GM12878 (cell line): ENCODE results near the gene GEMIN2. TPM values are rescaled to one million over a fixed set of nuclear protein-coding genes. Genes with fewer than 3 reads are reported as not detected.
A peak's percentile ranks its signal among the peaks of the same experiment; 100 is the strongest.

Source experiments
- BRCA1 ChIP-seq: IDR thresholded peaks from 2 replicates; pipeline ENCODE4 v1.6.1; 2011; ENCODE audit warnings: low read depth, low read length, improper control_type of control experiment
- CEBPB ChIP-seq, 2 experiments: fragments of 150-350 bp in 1 of 2; IDR thresholded peaks; 2 replicates each; pipeline ENCODE4 v1.6.1; 2012 to 2014; ENCODE audit warnings: low read depth in 2 of 2, low read length in 2 of 2, borderline replicate concordance in 1 of 2, inconsistent platforms in 1 of 2
- E2F4 ChIP-seq: IDR thresholded peaks from 2 replicates; pipeline ENCODE4 v1.6.1; 2012; ENCODE audit warnings: low read depth, low read length, improper control_type of control experiment
- ESRRA ChIP-seq: IDR thresholded peaks from 2 replicates; pipeline ENCODE4 v1.6.1; 2012; ENCODE audit warnings: mild to moderate bottlenecking, low read length, improper control_type of control experiment
- IKZF2 ChIP-seq, 2 experiments: fragments of 450-650 bp; IDR thresholded peaks; 2 replicates each; pipeline ENCODE4 v1.6.1; 2017; ENCODE audit warnings: mild to moderate bottlenecking in 2 of 2, moderate library complexity in 2 of 2
- JUNB ChIP-seq: IDR thresholded peaks from 2 replicates; pipeline ENCODE4 v1.6.1; 2016; ENCODE audit warnings: antibody characterized with exemption, mild to moderate bottlenecking
- LARP7 ChIP-seq: fragments of 450-650 bp; IDR thresholded peaks from 2 replicates; pipeline ENCODE4 v1.6.1; 2017; ENCODE audit warnings: mild to moderate bottlenecking
- MEF2A ChIP-seq: IDR thresholded peaks from 2 replicates; pipeline ENCODE4 v1.6.1; 2011; ENCODE audit warnings: low read depth, mild to moderate bottlenecking, low read length, moderate library complexity; ENCODE audit not compliant: insufficient read depth
- MTA2 ChIP-seq: fragments of 450-650 bp; IDR thresholded peaks from 2 replicates; pipeline ENCODE4 v1.6.1; 2016; ENCODE audit warnings: low read depth, mild to moderate bottlenecking, moderate library complexity
- NRF1 ChIP-seq: conservative IDR thresholded peaks from 2 replicates; pipeline ENCODE4 v1.6.1; 2011; ENCODE audit warnings: mild to moderate bottlenecking, low read depth, low read length, improper control_type of control experiment
- PAX8 ChIP-seq: fragments of 450-650 bp; IDR thresholded peaks from 2 replicates; pipeline ENCODE4 v1.6.1; 2017; ENCODE audit warnings: mild to moderate bottlenecking, moderate library complexity
- POLR2AphosphoS5 ChIP-seq: IDR thresholded peaks from 2 replicates; pipeline ENCODE4 v1.6.1; 2011; ENCODE audit warnings: mild to moderate bottlenecking, low read length, inconsistent platforms
- RELB ChIP-seq: fragments of 450-650 bp; IDR thresholded peaks from 2 replicates; pipeline ENCODE4 v1.6.1; 2017; ENCODE audit warnings: low read depth, mild to moderate bottlenecking, moderate library complexity
- REST ChIP-seq: IDR thresholded peaks from 2 replicates; pipeline ENCODE4 v1.6.1; 2012; ENCODE audit warnings: mild to moderate bottlenecking, low read depth, low read length
- SUZ12 ChIP-seq: fragments of 200-600 bp; sonication (generic); IDR thresholded peaks from one replicate; pipeline ENCODE4 v1.6.1; 2018; ENCODE audit warnings: antibody characterized with exemption, mild to moderate bottlenecking; ENCODE audit not compliant: unreplicated experiment
- TCF3 ChIP-seq: IDR thresholded peaks from 2 replicates; pipeline ENCODE4 v1.6.1; 2012; ENCODE audit warnings: low read depth, mild to moderate bottlenecking, low read length, borderline replicate concordance; ENCODE audit not compliant: insufficient read depth
- YBX1 ChIP-seq: fragments of 450-650 bp; IDR thresholded peaks from 2 replicates; pipeline ENCODE4 v1.6.1; 2016; ENCODE audit warnings: antibody characterized with exemption
- ZNF217 ChIP-seq: fragments of 450-650 bp; IDR thresholded peaks from 2 replicates; pipeline ENCODE4 v1.6.1; 2017; ENCODE audit warnings: antibody characterized with exemption, mild to moderate bottlenecking
- ZNF622 ChIP-seq: fragments of 450-650 bp; IDR thresholded peaks from 2 replicates; pipeline ENCODE4 v1.6.1; 2017; ENCODE audit warnings: mild to moderate bottlenecking, inconsistent platforms
- ZSCAN29 ChIP-seq: fragments of 450-650 bp; IDR thresholded peaks from 2 replicates; pipeline ENCODE4 v1.6.1; 2017; ENCODE audit warnings: mild to moderate bottlenecking, moderate library complexity
- polyA plus RNA-seq, 11 experiments: library from polyadenylated mRNA; depleted of rRNA in 4 of 11; unstranded in 6 of 11; stranded (reverse) in 5 of 11; fragments of >200 nt; fragmentation: Nextera tagmentation in 4 of 11; fragmentation: Illumina TruSeq in 1 of 11; extraction: Ambion mirVana in 4 of 11; extraction: Trizol in 1 of 11; gene quantifications; 1 replicate in 1 of 11; 2 replicates in 10 of 11; pipeline versions ENCODE4 v1.2.1 to v1.2.3, GENCODE V29; 2011 to 2016; ENCODE audit warnings: inconsistent platforms in 2 of 11, missing spikeins in 2 of 11, low read depth in 1 of 11
- total RNA-seq, 4 experiments: library from RNA; depleted of rRNA in 3 of 4; stranded (reverse); fragments of >200 nt in 3 of 4; fragmentation: Illumina TruSeq in 1 of 4; extraction: Trizol in 1 of 4; gene quantifications; 2 replicates each; pipeline versions ENCODE4 v1.2.1 to v1.2.3, GENCODE V29; 2013 to 2021
- TF ChIP-seq, protein P1 (sequence below): fragments of 450-650 bp; IDR thresholded peaks from 2 replicates; pipeline ENCODE4 v1.6.1; 2016; ENCODE audit warnings: mild to moderate bottlenecking

GEMIN2 gene
- total and polyA plus RNA-seq, 10 of the 15 experiments (the other 5 are each of a cell fraction or from before 2014, with no cell fraction given) = 25.9 to 69.3 (median 46.1) TPM

DNA sequence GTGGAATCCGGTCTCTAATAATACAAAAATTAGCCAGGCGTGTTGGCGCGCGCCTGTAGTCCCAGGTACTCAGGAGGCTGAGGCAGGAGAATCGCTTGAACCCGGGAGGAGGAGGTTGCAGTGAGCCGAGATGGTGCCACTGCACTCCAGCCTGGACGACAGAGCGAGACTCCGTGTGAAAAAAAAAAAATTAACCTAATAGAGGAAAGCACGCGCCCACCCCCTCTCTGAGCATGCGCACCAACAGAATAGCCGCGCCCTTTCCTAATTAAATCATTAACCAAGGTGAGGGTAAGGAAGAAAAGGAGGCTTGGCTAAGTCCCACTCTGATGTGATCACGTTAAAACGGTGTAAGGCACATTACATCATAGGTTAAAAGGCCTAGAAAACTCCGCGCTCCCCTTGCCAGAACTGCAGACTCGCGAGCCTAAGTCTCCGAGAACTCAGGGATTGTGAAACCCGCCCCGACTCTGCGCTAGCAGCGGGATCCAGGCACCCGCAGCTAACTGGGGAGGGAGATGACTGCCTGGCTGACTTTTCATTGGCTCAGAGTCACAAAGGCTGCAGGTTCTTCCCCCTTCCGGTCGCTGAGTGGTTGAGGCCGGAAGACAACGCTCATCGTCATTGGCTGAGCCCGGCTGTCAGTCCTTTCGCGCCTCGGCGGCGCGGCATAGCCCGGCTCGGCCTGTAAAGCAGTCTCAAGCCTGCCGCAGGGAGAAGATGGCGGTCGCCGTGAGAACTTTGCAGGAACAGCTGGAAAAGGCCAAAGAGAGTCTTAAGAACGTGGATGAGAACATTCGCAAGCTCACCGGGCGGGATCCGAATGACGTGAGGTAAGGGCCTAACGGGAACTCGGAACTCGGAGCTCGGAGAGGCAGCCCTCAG lies 60.7 kb downstream of the GEMIN2 start, which contains the start of gene PNN (continued):
- TF ChIP-seq REST (no peak), IKZF2 (IDR thresholded peaks at IDR 0.05) (no peak), SUZ12 (no peak), ZNF217 (peak; percentile 96), NRF1 (peak; percentile 72), BRCA1 (peak; percentile 81), ZSCAN29 (no peak), POLR2AphosphoS5 (peak; percentile 98), ESRRA (peak; percentile 66), PAX8 (no peak), E2F4 (peak; percentile 70), MTA2 (peak; percentile 44; the same call in 1 of the 2 replicates), YBX1 (no peak), CEBPB (IDR thresholded peaks at IDR 0.05; ENCODE audit: borderline replicate concordance in 1 of 2, low read depth in 2 of 2, low read length in 2 of 2) (peak in 1 of 2 experiments; percentile 66; a peak in 2 of 4 replicates), ZNF622 (no peak), TCF3 (peak; percentile 41; the same call in 1 of the 2 replicates), JUNB (peak; percentile 33; the same call in 1 of the 2 replicates), MEF2A (no peak), RELB (peak; percentile 96), LARP7 (no peak)
- TF ChIP-seq, protein P1, sequence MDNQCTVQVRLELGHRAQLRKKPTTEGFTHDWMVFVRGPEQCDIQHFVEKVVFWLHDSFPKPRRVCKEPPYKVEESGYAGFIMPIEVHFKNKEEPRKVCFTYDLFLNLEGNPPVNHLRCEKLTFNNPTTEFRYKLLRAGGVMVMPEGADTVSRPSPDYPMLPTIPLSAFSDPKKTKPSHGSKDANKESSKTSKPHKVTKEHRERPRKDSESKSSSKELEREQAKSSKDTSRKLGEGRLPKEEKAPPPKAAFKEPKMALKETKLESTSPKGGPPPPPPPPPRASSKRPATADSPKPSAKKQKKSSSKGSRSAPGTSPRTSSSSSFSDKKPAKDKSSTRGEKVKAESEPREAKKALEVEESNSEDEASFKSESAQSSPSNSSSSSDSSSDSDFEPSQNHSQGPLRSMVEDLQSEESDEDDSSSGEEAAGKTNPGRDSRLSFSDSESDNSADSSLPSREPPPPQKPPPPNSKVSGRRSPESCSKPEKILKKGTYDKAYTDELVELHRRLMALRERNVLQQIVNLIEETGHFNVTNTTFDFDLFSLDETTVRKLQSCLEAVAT = peak; percentile 98
